Sigmoid colon (tissue), 7 donors: Measurements from ENCODE around the gene ACAT2. TPM values are rescaled to one million over a fixed set of nuclear protein-coding genes. Genes with fewer than 3 reads are reported as not detected.
"Not testable (repeated sequence)": the region's sequence is repeated elsewhere in the genome, so short reads cannot be mapped to it uniquely, and the experiment has no call there.

ENCODE experiments used
- DNase-seq: peaks from one replicate; pipeline ENCODE4 v3.0.0-alpha.2; 2019
- H3K27ac ChIP-seq, 4 donors: fragments of 200-600 bp; sonication (generic); one replicate each; pipeline ENCODE4 v1.5.1; 2016 to 2019; ENCODE audit warnings: mild to moderate bottlenecking in 1 of 4
- H3K27me3 ChIP-seq, 3 donors: fragments of 200-600 bp; sonication (generic); one replicate each; pipeline ENCODE4 v1.5.1; 2019; ENCODE audit warnings: mild to moderate bottlenecking in 1 of 3
- H3K36me3 ChIP-seq, 4 donors: fragments of 200-600 bp; sonication (generic); one replicate each; pipeline ENCODE4 v1.5.1; 2016 to 2019
- H3K4me1 ChIP-seq, 4 donors: fragments of 200-600 bp; sonication (generic); one replicate each; pipeline ENCODE4 v1.5.1; 2017 to 2019
- H3K4me3 ChIP-seq, 4 donors: fragments of 200-600 bp; sonication (generic); one replicate each; pipeline ENCODE4 v1.5.1; 2017 to 2019; ENCODE audit warnings: mild to moderate bottlenecking in 2 of 4, moderate library complexity in 1 of 4
- H3K9me3 ChIP-seq, 4 donors: fragments of 200-600 bp in 3 of 4; sonication (generic) in 3 of 4; one replicate each; pipeline versions ENCODE4 v1.5.1 to v1.6.1; 2013 to 2019
- CTCF ChIP-seq, 4 experiments: fragments of 450-650 bp in 3 of 4; fragments of 200-600 bp in 1 of 4; IDR thresholded peaks; one replicate each; pipeline ENCODE4 v1.5.1; 2016 to 2019; ENCODE audit warnings: antibody characterized with exemption in 4 of 4, mild to moderate bottlenecking in 3 of 4, moderate library complexity in 2 of 4
- EP300 ChIP-seq, 4 donors: sonication (generic); formaldehyde crosslinking; IDR thresholded peaks; one replicate each; pipeline ENCODE4 v1.6.1; 2017; ENCODE audit warnings: antibody characterized with exemption in 4 of 4
- POLR2A ChIP-seq, 2 donors: fragments of 450-650 bp; IDR thresholded peaks; one replicate each; pipeline ENCODE4 v1.6.1; 2016; ENCODE audit warnings: antibody characterized with exemption in 2 of 2, mild to moderate bottlenecking in 2 of 2, moderate library complexity in 2 of 2
- POLR2AphosphoS5 ChIP-seq, 4 donors: sonication (generic); formaldehyde crosslinking; IDR thresholded peaks; one replicate each; pipeline ENCODE4 v1.6.1; 2017; ENCODE audit warnings: antibody characterized with exemption in 4 of 4
- WGBS, 2 donors: extraction: QIAGEN DNeasy Blood & Tissue Kit; methylation state at CpG; one replicate each; pipeline ENCODE4 v1.1.7; 2013; 5-methylcytosine and 5-hydroxymethylcytosine counted together
- intact Hi-C: fragments of 100-400 bp; cut with DNase I; formaldehyde crosslinking; loops from one replicate; pipeline ENCODE4 v1.15.1; 2023
- polyA plus RNA-seq, 3 donors: library from polyadenylated mRNA; stranded (reverse); fragments of 200-250 nt; gene quantifications; one replicate each; pipeline ENCODE4 v1.2.3, GENCODE V29; 2013
- total RNA-seq, 4 donors: library from RNA; depleted of rRNA; stranded (reverse); fragments of >200 nt; gene quantifications; one replicate each; pipeline ENCODE4 v1.1.0, GENCODE V29; 2016
- donor health status: healthy with polysubstance abuse.
- donor health status: Bipolar disorder and iron deficiency.
- donor health status: healthy.

Gene ACAT2
- total and polyA plus RNA-seq, 7 donors, result 4.1 to 85.1 (median 12.1) TPM

DNA sequence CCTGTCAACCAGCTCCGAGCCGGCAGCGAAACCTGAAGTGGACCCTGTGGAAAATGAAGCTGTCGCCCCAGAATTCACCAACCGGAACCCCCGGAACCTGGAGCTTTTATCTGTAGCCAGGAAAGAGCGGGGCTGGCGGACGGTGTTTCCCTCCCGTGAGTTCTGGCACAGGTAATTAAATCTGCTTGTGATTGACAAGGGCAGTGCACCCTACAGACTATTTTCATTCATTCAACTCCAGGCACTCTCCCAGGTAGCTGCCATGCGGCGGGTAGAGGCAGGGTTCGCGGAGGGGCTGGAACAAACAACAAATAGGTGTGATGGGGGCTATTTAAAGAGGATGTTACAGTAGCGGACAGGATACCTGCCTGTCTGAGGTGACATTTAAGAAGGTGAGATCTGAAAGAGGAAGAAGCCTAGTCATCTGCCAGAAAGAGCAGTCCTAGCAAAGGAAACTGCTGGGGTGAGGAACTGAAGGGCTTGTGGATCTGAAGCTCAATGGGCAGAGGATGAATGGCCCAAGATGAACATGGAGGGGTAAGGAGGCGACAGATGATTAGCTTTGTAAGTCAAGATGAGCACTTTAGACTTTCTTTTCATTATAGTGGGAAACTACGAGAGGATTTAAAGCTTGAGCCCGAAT, 29.2 kb downstream of the ACAT2 start:
- no peaks in the 10 kb centered on the region for H3K27me3 ChIP-seq
- TF ChIP-seq EP300 (IDR thresholded peaks at IDR 0.05) (no peak), CTCF (IDR thresholded peaks at IDR 0.05) (no peak), POLR2AphosphoS5 (IDR thresholded peaks at IDR 0.05) (no peak), POLR2A (IDR thresholded peaks at IDR 0.05) (no peak)
- no peak for DNase-seq
- peaks cover 0 to 63% (median 50%) of the 10 kb centered on the region in 4 donors for H3K4me1 ChIP-seq
- no peaks in the 10 kb centered on the region for H3K9me3 ChIP-seq
- peak overlapping the region; percentile 96 to 99 (median 98) for H3K27ac ChIP-seq
- H3K36me3 ChIP-seq, result peaks cover 10 to 36% (median 14%) of the 10 kb centered on the region in 4 donors
- peak overlapping the region; percentile 86 to 97 (median 96) for H3K4me3 ChIP-seq
- intact Hi-C loops, result loop anchor here (2.0 kb wide), 2 partner anchors 178 to 240 kb away; partner anchors contain the start of gene IGF2R
- 8 to 15% methylated on average over 18 of the region's 18 CpGs for WGBS, 2 donors

GRCh38 chr6:159794976-159795375, 33.1 kb downstream of the ACAT2 start:
- H3K9me3 ChIP-seq, H3K27me3 ChIP-seq, H3K27ac ChIP-seq, intact Hi-C loops, H3K4me3 ChIP-seq, DNase-seq: not testable (repeated sequence)
- 83 to 89% methylated on average over 8 of the region's 8 CpGs for WGBS, 2 donors
- H3K4me1 ChIP-seq, result peaks cover 0 to 36% (median 32%) of the 10 kb centered on the region in 4 donors
- peaks cover 7 to 60% (median 40%) of the 10 kb centered on the region in 4 donors for H3K36me3 ChIP-seq

DNA sequence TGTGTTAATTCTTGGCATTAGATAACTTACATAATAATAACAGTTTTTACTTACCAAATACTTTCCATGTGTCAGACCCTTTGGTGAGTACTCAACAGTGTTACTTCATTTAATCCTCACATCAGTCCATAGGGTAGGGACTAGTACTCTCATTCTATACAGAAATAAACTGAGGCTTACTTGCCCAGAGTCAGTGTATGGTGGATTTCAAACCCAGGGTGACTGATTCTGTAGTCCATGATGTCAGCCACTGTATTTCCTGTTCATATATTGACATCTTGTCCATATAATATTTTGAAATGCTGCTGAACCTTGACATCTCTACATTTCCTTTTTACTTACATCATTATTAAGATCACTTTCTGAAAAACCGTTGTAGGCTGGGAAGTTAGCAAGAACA, 35.7 kb downstream of the ACAT2 start:
- Histone ChIP-seq H3K27ac (no peak overlapping the region), H3K4me3 (no peak overlapping the region), H3K4me1 (peaks cover 0 to 19% (median 15%) of the 10 kb centered on the region in 4 donors), H3K9me3 (no peaks in the 10 kb centered on the region), H3K36me3 (peaks cover 4 to 56% (median 39%) of the 10 kb centered on the region in 4 donors), H3K27me3 (no peaks in the 10 kb centered on the region)
- intact Hi-C loops, result no loop called here
- 43 to 46% methylated on average over 1 of the region's 1 CpG for whole genome bisulfite sequencing, 2 donors
- TF ChIP-seq CTCF (IDR thresholded peaks at IDR 0.05) (no peak), EP300 (IDR thresholded peaks at IDR 0.05) (no peak), POLR2AphosphoS5 (IDR thresholded peaks at IDR 0.05) (no peak), POLR2A (IDR thresholded peaks at IDR 0.05) (no peak)
- no peak for DNase-seq

DNA sequence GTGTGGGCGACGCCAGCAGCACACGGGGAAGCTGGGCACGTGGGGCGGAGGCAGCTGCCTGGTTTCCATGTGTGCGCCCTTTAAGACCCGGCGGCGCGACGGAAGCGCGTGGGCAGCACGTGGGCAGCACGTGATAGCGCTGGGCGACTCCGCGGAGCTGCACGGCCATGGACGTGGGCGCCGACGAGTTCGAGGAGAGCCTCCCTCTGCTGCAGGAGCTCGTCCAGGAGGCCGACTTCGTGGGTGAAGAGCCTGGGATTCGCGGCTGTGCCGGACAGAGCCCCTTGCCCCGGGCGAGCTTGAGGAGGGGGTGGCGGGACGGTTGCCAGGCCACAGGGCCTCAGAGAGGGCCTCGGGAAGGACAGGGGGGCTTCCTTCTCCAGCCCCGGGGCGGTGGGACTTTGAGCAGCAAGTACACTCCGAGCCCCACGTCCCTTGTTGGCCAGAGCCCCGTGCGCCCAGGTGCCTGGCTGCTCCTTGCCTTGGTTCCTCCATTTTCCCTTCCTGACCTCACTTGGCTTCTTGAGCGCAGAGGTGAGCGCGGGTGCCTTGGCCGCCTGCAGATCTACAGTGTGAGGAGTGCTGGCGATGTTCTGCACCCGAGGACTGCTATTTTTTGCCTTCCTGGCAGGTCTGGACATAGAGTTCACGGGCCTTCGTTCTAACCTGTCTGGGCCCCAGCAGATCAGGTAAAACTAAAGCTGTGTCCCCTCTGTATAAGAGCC, 38.5 kb downstream of the ACAT2 start, which contains the start of gene PNLDC1:
Gene PNLDC1, plus strand, starts transcription at position 136 of the 725 bp plus-strand sequence. Its CDS starts 32 bp downstream, at position 168.
- intact Hi-C loops, result no loop called here
- H3K36me3 ChIP-seq, result peaks cover 0 to 42% (median 31%) of the 10 kb centered on the region in 4 donors
- no peaks in the 10 kb centered on the region for H3K27me3 ChIP-seq
- H3K4me3 ChIP-seq, result no peak within 1 kb of the TSS
- no peak for DNase-seq
- no peaks in the 10 kb centered on the region for H3K9me3 ChIP-seq
- H3K27ac ChIP-seq, result no peak within 1 kb of the TSS
- TF ChIP-seq POLR2AphosphoS5 (IDR thresholded peaks at IDR 0.05) (no peak), POLR2A (IDR thresholded peaks at IDR 0.05) (no peak), EP300 (IDR thresholded peaks at IDR 0.05) (no peak)
- 93 to 94% methylated on average over 50 of the region's 50 CpGs for WGBS, 2 donors
- H3K4me1 ChIP-seq, result no peaks in the 10 kb centered on the region

DNA sequence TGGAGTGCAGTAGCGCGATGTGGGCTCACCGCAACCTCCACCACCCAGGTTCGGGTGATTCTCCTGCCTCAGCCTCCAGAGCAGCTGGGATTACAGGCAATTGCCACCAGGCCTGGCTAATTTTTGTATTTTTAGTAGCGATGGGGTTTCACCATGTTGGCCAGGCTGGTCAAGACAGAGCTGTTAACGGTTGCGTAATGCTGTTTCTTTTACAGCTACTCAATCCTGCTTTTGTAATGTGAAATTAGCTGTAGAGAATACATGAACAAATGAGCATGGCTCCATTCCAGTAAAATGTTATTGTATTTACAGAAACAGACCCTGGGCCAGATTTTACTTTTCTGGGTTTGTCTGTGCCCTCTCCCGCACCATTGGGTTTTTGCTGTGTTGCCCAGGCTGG, 40.1 kb downstream of the ACAT2 start:
- H3K36me3 ChIP-seq, result peaks cover 0 to 38% (median 25%) of the 10 kb centered on the region in 4 donors
- no peaks in the 10 kb centered on the region for H3K4me1 ChIP-seq
- TF ChIP-seq POLR2A (IDR thresholded peaks at IDR 0.05) (no peak), POLR2AphosphoS5 (IDR thresholded peaks at IDR 0.05) (no peak), EP300 (IDR thresholded peaks at IDR 0.05) (no peak), CTCF (IDR thresholded peaks at IDR 0.05) (no peak)
- H3K4me3 ChIP-seq, result no peak overlapping the region
- H3K27me3 ChIP-seq, result no peaks in the 10 kb centered on the region
- H3K9me3 ChIP-seq, result no peaks in the 10 kb centered on the region
- no peak overlapping the region for H3K27ac ChIP-seq
- intact Hi-C loops, result no loop called here
- WGBS, 2 donors, result 57 to 86% methylated on average over 8 of the region's 8 CpGs
- DNase-seq, result no peak
